GM18858 (cell line): ENCODE measurements around the gene LRMDA.

ENCODE experiments used
- ATAC-seq: cut with Tn5 transposase; IDR thresholded peaks from one replicate; pipeline ENCODE4 v1.9.1; 2021; ENCODE audit not compliant: unreplicated experiment

LRMDA gene

DNA sequence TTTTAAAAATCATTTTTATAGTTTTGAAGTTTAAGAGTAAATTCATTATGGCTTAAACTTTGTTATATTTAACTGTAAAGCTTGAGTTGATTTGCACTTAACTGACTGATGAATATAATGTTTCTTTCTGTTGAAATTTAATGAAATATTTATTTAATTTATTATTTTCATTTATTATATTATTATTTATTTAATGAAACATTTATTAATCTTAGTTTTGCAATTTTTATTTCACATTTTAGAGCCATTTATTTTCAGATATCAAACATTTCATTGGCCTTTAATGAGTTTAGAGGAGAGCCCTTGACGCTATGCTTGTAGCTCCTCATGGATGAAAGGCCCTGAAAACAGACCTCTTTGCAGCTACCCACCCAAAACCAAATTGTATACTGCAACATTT is 570.0 kb downstream of the LRMDA start:
- no peak for ATAC-seq

DNA sequence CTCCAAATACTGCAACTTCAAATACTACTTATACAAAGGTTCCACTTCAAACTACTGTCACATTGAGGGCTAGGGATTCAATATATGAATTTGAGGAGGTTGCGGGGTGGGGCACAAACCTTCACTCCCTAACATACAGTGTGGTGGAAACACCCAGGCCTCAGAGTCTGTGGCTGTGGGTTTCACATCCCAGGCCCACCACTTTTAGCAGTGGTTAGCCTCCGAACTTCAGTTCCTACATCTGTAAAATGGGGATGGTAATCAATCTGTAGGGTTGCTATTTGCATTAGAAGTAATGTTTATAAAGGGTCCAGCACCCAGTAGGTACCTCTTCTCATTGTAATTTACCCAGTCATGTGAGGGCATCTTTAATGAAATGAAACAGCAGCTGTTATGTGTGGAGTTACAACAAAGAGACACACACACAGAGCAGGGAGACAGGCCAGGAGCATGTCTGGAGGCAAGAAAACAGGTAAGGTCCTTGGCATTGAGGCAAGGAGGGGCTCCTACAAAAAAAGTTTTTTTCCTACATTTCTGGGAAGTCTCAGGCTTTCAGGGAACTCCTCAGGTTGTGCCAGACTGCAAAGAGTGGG is 570.9 kb downstream of the LRMDA start:
- no peak for ATAC-seq

- ATAC-seq, result no peak
These were observed 576.3 kb downstream of the LRMDA start for GRCh38 chr10:76007667-76008181.

DNA sequence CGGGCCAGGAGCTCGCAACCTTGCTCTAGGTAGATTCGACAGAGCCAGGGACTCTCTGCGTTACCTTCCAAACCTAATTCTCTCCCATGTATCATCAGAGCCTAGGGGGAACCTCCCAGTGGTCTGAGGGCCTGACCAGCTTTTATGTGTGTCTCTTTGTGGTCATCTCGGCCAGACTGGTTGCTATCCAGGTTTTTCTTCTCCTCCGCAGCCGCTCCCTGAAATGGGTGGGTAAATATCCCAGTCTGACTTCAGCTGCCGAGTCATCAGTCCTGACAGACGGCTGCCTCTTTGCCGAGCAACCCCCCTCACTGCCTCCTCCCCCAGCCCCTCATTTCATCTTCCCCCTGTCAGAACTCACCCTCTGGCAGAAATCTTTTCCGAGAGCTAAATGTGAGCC is 578.1 kb downstream of the LRMDA start:
- ATAC-seq, result no peak

DNA sequence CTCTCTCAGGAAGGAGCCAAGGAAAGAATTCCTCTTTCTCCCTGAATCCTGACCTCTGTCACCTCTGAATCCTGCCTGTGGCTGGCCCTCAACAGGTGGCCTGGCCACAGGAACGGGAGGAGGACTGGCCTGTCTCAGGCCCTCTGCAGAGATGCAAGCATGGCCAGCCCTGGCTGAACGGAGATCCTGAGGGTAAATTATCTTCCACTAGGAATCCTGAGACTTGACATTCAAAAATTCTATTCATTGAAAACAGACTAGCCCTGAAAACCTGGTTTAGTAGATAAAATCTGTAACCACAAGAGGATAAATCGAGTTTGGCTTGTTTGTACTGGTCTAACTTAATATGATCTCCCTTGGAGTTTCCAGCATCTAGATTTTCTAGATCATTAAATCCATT is 579.3 kb downstream of the LRMDA start:
- ATAC-seq, result no peak

DNA sequence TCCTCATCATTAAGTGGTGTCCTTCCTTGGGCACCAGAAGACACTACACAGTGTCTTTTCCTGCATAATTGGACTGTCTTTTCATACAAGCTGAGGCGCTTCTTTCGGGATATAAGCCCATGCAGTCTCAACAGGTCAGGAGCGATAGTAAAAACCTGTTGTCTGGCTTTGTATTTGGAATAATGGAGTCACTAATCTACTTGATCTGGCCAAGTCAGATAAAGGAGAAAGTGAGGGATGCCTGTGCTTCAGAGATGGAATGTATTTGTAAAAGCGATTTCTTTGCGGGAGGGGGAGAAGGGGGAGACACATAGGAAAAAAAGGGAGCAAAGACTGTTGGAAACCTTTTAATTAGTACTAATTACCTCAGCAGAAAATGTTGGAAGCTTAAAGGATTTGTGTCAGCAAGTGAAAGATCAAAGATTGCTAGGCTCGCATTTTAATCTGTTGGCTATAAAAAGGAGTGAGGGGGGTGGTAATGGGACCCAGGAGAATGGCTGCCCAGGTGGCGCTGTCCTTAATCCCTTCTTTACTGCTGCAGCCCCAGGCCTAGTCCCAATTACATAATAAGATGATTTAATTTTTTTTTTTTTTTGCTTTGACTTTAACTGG is 581.4 kb downstream of the LRMDA start:
- no peak for ATAC-seq

GRCh38 chr10:76015245-76015644 is 583.8 kb downstream of the LRMDA start:
- ATAC-seq, result no peak

GRCh38 chr10:76017026-76017732 is 585.8 kb downstream of the LRMDA start:
- no peak for ATAC-seq

GRCh38 chr10:76017733-76018433 is 586.5 kb downstream of the LRMDA start:
- ATAC-seq, result no peak

- ATAC-seq, result no peak
These were observed 589.2 kb downstream of the LRMDA start for GRCh38 chr10:76020630-76021029.

- ATAC-seq, result no peak
These were observed 590.0 kb downstream of the LRMDA start for GRCh38 chr10:76021398-76021797.

DNA sequence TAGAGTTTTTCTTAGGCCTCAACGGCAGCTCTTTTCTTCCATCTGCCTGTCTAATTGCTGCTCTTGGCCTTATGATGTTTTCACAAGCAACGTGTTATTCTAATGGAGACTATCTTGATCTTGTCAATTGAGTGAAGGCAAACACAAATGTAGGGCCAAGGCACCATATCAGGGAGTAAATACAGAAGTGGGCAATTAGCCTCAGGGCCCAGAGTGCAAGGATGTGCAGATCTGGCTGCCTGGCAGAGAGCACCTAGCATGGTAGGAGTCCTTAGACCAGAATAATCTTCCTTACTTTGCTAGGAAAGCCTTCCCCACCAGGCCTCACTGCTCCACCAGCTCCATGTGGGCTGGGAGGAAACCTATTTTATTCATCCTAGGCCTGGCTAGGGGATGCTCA is 590.9 kb downstream of the LRMDA start:
- no peak for ATAC-seq

DNA sequence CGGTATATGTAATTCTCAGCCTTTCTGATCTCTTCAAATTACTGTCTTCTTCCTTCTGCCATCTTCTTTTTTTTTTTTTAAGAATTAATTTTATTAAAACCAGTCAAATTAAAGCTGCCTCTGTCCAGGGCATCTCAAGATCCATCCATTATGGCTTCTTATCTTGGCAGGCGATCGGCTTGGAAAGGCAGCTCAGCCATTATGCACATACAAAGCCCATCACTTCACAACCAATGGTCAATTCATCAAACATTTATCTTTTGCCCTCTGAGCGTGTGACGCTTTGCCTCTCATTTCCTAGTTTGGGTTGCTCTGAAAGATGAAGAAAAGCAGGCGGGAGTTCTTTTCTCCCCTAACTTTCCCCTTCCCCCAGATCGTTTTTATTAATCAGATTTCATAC is 591.6 kb downstream of the LRMDA start:
- no peak for ATAC-seq

DNA sequence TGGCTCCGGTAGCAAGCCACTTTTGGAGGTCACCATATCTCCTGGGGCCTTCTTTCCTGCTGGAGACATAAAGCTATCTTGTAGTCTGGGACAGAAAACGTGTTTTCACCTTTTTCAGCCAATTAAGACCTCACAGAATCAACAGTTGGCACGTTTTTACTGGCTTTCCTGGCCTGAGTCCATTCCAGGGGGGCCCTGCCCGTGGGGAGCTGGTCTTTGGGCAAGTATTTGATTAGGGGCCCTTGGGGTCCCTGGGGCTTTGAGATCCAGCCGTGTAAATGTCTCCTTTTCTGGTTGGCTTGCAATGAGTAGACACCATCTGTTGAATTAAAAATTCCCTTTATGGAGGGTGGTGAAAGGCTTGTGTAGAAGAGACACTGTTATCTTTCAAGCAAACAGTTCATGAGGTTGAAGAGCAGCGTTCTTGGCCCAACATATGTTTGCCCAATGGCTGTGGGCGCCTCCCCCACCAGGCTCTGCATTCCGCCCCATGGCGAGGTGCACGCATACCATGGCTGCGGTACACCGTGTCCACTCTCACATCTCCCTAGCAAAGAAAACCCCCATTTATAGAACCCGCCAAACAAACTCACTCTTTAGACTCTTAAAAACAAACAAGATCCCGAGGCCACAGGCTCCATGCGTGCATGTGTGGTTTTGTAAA is 593.2 kb downstream of the LRMDA start:
- ATAC-seq, result no peak

GRCh38 chr10:76025124-76025477 is 593.7 kb downstream of the LRMDA start:
- ATAC-seq, result no peak

GRCh38 chr10:76026176-76026771 is 594.9 kb downstream of the LRMDA start:
- no peak for ATAC-seq

DNA sequence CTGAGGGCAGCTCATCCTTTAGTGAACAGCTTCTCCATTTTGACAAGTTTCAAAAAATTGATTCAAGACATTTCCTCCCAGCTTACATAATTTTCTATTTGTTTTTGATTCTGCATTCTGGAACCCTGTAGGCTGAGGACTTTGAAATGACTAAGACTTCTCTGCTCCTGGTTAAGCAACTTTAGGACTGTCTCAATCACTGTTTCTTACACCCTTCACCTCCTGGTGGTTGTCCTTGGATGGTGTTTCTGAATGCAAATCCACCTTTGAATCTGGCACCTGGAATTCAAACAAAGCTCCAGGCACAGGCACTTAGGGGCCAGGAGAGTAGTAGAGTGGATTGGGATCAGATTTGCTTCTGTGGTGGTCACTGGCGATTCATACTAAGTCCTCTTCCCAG is 595.5 kb downstream of the LRMDA start:
- no peak for ATAC-seq

DNA sequence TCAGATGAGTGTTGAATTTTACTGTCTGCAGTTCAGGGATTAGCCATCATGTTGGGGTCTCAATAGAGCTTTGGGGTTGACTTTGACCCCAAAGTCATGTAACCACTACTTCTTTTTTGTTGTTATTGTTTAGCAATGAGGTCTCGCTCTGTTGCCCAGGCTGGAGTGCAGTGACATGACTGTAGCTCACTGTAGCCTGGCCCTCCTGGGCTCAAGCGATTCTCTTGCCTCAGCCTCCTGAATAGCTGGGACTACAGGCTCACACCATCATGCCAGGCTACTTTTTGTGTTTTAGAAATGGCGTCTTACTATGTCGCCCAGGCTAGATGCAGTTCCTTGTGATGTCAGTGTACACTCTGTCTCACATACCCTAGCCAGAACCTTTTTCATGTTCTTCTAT is 598.4 kb downstream of the LRMDA start:
- ATAC-seq, result no peak

DNA sequence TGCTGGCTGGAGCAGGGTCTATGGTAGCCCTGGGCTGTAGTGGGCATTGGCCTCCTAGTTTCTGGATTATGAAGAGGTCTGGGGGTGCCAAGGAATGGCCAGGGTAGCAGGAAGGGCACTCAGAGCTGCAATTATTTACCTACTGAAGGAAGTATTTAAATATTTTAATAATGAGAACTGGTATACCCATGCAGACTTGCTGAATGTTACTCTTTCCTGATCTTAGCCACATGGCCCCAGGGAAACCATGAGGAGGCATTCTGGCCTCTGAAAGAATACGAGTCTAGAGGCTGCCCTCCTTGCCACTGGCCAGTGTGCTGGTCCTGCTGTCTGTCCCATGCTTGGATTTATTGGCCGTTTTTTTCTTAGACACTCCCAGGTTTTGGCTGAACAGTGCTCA is 599.7 kb downstream of the LRMDA start:
- no peak for ATAC-seq

GRCh38 chr10:76031769-76032699 is 600.6 kb downstream of the LRMDA start:
- no peak for ATAC-seq
